Measurements from ENCODE around the gene HMX3. TPM values are rescaled to one million over a fixed set of nuclear protein-coding genes. Genes with fewer than 3 reads are reported as not detected.

HMX3 gene
- total and polyA plus RNA-seq, 2 experiments from 2014 or later = 0.35 TPM; not detected in 1

DNA sequence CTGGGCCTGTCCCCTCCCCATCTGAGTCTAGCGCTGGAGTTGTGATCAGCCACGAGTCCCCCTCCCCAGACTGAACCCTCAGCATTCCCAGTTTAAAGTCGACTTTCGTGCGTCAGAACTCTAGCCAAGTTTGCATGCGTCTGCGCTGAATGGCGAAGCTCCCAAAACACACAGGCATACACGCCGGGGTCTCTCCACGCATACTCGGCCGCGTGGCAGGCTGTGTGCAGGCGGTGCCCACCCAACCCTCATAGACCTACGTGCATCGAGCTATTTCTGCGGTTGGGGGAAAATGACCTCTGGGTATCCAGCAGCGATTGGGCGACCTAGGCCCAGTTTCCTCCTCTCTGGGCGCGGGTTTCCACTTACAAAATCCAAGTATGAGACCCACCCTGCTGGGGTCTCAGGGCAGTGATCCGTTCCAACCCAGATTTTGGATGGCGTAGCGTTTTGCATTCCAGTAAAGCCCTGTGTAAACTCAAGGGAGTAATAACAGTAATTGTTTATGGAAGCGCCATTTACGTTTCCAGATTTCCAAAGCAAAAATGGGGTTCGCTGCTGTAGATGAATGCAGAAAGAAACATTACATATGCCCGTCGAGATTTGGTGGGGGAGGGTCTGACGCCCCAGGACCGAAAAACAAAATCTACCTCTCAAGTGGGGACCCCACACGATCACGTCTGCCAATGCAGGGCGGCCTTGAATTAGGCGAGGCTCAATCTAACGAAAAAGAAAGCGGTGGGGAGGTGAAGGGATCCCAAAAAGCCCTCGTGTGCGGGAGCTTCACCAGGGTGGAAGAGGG lies 2.0 kb upstream of the HMX3 start:
- ATAC-seq (no peak), DNase-seq (ENCODE audit: low spot score) (peak; percentile 62)
- no peak overlapping the region for H3K27ac ChIP-seq (ENCODE audit: low read depth)
- H3K9me2 ChIP-seq (ENCODE audit: insufficient read depth) = no peaks in the 10 kb centered on the region
- no peaks in the 10 kb centered on the region for H3K79me2 ChIP-seq (replicated peaks; ENCODE audit: insufficient read depth)
- peaks cover 19% of the 10 kb centered on the region; the same call in 1 of the 2 replicates for H3F3A ChIP-seq (replicated peaks; ENCODE audit: low read depth)
- H3K4me1 Mint-ChIP-seq = peaks cover 24% of the 10 kb centered on the region
- peaks cover under 1% of the 10 kb centered on the region; the same call in 1 of the 2 replicates for H4K20me1 ChIP-seq (replicated peaks; ENCODE audit: insufficient read depth)
- peak overlapping the region; percentile 75 for H3K4me3 Mint-ChIP-seq
- no peak overlapping the region for H3K27ac Mint-ChIP-seq
- peaks cover 100% of the 10 kb centered on the region for H3K27me3 ChIP-seq (ENCODE audit: insufficient read depth)
- H2AFZ ChIP-seq = peak overlapping the region; percentile 20; the same call in 1 of the 2 replicates
- no peaks in the 10 kb centered on the region for H3K36me3 ChIP-seq (ENCODE audit: insufficient read depth)
- H3K4me1 ChIP-seq (ENCODE audit: insufficient read depth) = peaks cover 16% of the 10 kb centered on the region
- peaks cover 87% of the 10 kb centered on the region for H3K27me3 Mint-ChIP-seq (ENCODE audit: insufficient read depth, low read depth, poor library complexity)
- H3K9me3 Mint-ChIP-seq = peaks cover 12% of the 10 kb centered on the region
- TF ChIP-seq CREB1 (CRISPR knock-in tag; IDR thresholded peaks at IDR 0.05; ENCODE audit: low read depth) = no peak
- TF ChIP-seq ZNF114 (CRISPR knock-in tag; IDR thresholded peaks at IDR 0.05) = no peak
- TF ChIP-seq, protein P1, sequence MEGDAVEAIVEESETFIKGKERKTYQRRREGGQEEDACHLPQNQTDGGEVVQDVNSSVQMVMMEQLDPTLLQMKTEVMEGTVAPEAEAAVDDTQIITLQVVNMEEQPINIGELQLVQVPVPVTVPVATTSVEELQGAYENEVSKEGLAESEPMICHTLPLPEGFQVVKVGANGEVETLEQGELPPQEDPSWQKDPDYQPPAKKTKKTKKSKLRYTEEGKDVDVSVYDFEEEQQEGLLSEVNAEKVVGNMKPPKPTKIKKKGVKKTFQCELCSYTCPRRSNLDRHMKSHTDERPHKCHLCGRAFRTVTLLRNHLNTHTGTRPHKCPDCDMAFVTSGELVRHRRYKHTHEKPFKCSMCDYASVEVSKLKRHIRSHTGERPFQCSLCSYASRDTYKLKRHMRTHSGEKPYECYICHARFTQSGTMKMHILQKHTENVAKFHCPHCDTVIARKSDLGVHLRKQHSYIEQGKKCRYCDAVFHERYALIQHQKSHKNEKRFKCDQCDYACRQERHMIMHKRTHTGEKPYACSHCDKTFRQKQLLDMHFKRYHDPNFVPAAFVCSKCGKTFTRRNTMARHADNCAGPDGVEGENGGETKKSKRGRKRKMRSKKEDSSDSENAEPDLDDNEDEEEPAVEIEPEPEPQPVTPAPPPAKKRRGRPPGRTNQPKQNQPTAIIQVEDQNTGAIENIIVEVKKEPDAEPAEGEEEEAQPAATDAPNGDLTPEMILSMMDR (conservative IDR thresholded peaks at IDR 0.05; ENCODE audit: low read depth in 2 of 2) = no peak
- TF ChIP-seq NANOG (IDR thresholded peaks at IDR 0.05; ENCODE audit: borderline replicate concordance) = no peak
- peak; percentile 81 for TF ChIP-seq EZH2 (IDR thresholded peaks at IDR 0.05; ENCODE audit: low read depth, unreplicated experiment)
- TF ChIP-seq, protein P2, sequence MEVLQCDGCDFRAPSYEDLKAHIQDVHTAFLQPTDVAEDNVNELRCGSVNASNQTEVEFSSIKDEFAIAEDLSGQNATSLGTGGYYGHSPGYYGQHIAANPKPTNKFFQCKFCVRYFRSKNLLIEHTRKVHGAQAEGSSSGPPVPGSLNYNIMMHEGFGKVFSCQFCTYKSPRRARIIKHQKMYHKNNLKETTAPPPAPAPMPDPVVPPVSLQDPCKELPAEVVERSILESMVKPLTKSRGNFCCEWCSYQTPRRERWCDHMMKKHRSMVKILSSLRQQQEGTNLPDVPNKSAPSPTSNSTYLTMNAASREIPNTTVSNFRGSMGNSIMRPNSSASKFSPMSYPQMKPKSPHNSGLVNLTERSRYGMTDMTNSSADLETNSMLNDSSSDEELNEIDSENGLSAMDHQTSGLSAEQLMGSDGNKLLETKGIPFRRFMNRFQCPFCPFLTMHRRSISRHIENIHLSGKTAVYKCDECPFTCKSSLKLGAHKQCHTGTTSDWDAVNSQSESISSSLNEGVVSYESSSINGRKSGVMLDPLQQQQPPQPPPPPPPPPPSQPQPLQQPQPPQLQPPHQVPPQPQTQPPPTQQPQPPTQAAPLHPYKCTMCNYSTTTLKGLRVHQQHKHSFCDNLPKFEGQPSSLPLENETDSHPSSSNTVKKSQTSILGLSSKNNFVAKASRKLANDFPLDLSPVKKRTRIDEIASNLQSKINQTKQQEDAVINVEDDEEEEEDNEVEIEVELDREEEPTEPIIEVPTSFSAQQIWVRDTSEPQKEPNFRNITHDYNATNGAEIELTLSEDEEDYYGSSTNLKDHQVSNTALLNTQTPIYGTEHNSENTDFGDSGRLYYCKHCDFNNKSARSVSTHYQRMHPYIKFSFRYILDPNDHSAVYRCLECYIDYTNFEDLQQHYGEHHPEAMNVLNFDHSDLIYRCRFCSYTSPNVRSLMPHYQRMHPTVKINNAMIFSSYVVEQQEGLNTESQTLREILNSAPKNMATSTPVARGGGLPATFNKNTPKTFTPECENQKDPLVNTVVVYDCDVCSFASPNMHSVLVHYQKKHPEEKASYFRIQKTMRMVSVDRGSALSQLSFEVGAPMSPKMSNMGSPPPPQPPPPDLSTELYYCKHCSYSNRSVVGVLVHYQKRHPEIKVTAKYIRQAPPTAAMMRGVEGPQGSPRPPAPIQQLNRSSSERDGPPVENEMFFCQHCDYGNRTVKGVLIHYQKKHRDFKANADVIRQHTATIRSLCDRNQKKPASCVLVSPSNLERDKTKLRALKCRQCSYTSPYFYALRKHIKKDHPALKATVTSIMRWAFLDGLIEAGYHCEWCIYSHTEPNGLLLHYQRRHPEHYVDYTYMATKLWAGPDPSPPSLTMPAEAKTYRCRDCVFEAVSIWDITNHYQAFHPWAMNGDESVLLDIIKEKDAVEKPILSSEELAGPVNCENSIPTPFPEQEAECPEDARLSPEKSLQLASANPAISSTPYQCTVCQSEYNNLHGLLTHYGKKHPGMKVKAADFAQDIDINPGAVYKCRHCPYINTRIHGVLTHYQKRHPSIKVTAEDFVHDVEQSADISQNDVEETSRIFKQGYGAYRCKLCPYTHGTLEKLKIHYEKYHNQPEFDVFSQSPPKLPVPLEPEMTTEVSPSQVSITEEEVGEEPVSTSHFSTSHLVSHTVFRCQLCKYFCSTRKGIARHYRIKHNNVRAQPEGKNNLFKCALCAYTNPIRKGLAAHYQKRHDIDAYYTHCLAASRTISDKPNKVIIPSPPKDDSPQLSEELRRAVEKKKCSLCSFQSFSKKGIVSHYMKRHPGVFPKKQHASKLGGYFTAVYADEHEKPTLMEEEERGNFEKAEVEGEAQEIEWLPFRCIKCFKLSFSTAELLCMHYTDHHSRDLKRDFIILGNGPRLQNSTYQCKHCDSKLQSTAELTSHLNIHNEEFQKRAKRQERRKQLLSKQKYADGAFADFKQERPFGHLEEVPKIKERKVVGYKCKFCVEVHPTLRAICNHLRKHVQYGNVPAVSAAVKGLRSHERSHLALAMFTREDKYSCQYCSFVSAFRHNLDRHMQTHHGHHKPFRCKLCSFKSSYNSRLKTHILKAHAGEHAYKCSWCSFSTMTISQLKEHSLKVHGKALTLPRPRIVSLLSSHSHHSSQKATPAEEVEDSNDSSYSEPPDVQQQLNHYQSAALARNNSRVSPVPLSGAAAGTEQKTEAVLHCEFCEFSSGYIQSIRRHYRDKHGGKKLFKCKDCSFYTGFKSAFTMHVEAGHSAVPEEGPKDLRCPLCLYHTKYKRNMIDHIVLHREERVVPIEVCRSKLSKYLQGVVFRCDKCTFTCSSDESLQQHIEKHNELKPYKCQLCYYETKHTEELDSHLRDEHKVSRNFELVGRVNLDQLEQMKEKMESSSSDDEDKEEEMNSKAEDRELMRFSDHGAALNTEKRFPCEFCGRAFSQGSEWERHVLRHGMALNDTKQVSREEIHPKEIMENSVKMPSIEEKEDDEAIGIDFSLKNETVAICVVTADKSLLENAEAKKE (CRISPR knock-in tag; IDR thresholded peaks at IDR 0.05) = no peak
- TF ChIP-seq EZH2phosphoT487 (IDR thresholded peaks at IDR 0.05; ENCODE audit: unreplicated experiment) = no peak
- no peak for TF ChIP-seq ZNF331 (CRISPR knock-in tag; IDR thresholded peaks at IDR 0.05; ENCODE audit: low read depth)
- peak overlapping the region; percentile 87 for H3K4me2 ChIP-seq
- H3K4me3 ChIP-seq = peak overlapping the region; percentile 57
- H3K36me3 Mint-ChIP-seq (ENCODE audit: low read depth) = no peaks in the 10 kb centered on the region; the same call in 2 of the 3 replicates

Measured in GM23338 (cell line).